CD4-positive, alpha-beta T cell treated with Interleukin-17A for 1 hour (primary cell): ENCODE results near the gene TMED9.
A peak's percentile ranks its signal among the peaks of the same experiment; 100 is the strongest.

Source experiments
- DNase-seq: peaks from one replicate; pipeline ENCODE4 v3.0.0-alpha.2; 2020

TMED9 gene

DNA sequence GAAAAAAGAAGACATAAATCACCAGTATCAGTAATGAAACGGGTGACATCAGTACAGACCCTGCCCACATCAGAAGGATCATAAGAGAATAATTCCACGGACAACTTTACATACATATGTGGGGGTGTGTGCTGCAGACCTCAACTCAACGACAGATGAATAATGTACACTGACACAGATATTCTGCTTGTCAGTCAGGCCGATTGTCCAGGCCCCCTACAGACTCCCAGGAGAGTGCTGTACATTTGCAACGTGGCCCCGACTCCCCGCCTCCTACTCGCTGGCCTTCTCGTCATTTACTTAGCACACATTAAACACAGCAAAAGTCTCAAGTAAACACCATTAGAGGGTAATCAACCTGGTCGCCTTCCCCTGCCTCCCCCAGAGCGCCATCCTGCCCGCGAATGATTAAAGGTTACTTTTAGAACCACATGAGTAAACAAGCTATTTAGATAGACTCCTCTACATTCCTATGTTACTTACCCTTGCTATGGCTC, 3.5 kb upstream of the TMED9 start:
- no peak for DNase-seq

DNA sequence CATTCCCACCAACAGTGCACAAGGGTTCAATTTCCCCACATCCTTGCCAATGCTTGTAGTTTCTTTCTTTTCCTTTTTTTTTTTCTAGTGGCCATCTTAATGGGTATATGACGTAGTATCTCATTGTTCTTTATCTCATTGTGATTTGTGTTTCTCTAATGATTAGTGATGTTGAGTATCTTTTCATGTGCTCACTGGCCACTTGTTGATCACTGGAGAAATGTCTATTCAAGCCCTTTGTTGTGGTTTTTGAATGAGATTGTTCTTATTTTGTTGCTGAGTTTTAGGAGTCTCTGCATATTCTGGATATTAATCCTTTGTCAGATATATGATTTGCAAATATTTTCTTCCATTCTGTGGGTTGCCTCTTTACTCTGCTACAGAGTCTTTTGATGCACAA, 1.6 kb upstream of the TMED9 start:
- no peak for DNase-seq

DNA sequence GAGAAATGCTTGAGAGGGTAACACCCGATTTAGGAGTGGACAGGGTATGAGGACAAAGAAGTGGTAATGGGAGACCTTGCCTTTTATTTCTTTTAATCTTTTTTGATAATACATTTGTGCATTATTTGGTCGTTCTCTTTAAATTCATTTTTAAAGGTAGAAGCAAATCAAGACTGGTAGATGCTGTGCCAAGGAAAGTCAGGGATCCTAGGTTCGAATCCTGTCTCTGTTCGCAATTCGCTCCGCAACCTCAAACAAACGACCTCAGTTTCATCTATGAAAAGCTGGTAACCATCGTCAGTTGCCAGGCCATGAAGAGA, 353 bp upstream of the TMED9 start:
- no peak for DNase-seq

DNA sequence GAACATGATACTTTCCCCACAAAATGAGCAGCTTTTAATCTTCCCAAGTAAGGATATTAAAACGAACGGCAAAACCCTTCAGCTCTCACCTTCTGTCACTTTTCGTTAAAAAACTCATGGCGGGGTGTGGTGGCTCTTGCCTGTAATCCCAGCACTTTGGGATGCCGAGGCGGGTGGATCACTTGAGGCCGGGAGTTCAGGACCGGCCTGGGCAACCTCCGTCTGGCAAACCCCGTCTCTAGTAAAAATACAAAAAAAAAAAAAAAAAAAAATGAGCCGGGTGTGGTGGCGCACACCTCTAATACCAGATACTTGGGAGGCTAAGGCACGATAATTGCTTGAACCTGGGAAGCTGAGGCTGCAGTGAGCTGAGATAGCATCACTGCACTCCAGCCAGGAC, 902 bp downstream of the TMED9 start:
- no peak for DNase-seq

DNA sequence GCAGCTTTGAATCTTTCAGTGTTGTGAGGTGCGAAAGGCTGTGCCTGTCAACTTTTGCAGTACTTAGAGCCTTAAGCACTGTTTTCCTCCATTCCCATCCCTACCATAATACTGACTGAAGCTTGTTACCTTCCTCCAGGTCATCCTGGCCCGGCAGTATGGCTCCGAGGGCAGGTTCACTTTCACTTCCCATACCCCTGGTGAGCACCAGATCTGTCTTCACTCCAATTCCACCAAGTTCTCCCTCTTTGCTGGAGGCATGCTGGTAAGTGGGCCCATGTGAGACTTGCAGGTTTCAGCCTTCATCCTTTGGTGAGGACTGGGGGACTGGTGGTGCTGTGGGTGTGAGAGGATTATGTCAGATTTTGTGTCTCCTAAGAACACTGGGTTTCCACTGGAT, 1.5 kb downstream of the TMED9 start:
- no peak for DNase-seq

DNA sequence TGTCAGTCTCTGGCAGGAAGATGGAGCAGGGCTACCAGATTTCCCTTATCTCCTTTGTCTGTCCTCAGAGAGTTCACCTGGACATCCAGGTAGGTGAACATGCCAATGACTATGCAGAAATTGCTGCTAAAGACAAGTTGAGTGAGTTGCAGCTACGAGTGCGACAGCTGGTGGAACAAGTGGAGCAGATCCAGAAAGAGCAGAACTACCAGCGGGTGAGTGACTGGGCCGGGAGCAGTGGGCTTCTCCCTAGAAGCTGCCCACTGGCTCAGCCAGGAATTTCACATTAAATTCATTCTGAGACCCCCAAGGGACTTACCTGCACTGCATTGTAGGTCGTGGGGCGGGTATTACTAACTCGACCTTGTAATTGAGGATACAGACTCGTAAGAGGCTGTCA, 2.1 kb downstream of the TMED9 start:
- no peak for DNase-seq

DNA sequence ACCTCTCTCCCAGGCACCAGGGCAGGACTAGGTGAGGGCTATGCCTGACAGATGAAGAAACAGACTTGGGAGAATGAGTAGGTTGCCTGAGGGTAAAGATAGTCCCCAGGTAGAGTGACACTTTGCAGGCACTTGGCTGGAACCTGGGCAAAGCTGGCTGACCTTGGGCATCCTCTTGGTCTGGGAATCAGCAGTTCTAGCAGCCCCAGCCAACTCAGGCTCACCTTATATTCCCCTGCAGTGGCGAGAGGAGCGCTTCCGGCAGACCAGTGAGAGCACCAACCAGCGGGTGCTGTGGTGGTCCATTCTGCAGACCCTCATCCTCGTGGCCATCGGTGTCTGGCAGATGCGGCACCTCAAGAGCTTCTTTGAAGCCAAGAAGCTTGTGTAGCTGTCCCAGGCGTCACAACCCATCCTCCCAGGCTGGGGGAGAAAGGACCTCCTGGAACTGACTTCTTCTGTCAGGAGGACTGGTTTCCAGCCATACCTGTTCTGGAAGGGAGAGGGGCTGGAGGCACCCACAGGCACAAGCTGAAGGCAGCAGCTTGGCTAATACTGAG, 3.1 kb downstream of the TMED9 start:
- no peak for DNase-seq

DNA sequence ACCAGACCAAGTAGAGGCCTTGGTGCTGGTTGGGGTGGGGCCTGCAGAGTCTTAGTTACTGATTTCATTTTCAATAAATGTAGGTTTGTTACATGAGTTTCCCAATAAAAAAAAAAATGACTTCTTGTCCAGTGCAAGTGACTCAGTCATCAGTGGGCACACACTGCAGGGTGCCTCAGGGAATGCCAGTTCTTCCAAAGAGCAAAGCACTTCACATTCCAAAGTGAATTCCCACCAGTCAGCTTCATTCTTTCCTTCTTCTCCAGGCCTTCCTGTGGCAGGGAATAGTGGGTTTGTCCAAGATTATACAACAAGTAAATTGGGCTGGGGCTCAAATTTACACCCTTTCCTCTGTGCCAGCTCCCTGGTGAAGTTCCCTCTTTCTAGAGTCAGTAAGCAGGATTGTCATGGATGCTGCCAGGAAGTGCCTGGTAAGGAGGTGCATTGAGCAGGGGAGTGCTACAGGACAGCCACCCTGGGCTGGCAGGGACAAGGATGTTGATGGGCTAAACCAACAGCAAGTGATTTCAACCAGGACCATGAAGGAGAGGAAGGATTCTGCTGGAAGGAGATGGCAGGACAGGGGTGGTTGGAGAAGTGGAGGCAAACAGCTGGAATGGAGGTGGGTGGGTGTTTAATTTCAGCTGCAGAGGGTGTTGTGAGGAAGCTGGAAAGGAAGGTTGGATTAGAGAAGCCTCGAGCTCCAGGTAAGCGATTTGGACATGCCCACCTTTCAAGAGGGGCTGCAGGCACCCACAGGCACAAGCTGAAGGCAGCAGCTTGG, 4.2 kb downstream of the TMED9 start:
- DNase-seq: no peak

DNA sequence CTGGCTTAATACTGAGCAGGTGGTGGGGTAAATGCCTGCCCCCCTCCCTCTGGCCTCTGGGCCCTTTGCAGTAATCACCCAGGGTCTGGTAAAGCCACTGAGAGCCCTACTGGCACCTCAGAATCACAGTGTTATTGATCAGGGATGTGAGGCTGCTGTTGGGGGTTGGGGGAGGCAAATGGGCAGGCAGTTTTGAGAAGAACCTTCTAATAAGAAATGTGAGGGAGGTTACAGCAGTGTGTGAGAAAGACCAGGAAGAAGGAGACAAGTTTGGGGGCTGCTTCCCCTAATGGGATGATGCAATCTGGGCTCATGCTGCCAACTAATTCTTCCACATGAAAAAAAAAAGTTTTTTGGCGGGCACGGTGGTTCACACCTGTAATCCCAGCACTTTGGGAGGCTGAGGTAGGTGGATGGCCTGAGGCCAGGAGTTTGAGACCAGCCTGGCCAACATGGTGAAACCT, 4.8 kb downstream of the TMED9 start:
- no peak for DNase-seq

DNA sequence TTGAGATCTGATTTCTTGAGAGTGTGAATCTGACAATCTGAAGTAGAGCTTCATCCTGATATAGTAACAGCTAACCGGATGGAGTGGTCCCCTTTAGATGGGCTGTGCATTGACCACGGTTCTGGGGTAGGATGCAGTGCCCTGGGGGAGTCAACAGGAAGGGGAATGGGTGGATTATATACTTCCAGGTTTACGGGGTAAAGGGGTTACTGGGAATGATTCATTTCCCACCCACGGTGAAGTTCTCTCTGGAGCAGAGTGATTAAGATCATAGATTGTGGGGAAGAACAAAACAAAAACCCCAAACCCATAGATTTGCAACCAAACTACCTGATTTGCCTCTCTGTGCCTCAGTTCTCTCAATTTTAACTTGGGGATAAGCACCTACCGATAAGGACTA, 6.5 kb downstream of the TMED9 start:
- DNase-seq: no peak

DNA sequence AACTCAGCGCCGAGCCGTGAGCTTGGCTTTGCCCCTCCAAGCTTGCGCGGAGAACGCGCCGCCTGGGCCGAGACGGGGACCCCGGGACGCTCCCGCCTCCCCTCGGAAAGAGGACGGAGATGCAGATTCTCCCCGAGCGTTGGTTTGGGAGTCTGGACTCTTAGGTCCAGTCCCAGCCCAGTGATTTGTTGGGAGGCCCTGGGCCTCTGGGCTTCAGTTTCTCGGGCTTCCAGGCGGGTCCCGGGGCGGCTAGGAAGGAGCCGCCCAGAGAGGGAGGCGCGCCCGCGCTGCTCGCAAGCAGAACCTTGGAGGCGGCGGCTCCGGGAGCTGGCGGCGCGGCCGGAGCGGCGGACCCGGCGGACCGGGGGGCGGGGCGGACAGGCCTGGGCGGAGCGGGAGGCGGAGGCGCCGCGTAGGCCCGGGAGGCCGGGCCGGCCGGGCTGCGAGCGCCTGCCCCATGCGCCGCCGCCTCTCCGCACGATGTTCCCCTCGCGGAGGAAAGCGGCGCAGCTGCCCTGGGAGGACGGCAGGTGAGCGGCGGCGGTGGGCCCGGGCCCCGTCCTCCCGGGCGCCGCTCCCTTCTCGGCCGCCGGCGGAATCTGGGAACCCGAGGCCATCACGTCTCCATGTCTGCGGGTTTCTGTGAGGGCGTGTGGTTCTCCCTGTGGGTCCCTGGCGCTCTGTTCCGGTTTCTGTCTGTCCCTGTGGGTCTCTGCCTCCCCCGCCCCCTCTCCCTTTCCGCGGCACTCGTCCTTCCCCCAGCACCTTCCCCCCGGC, 7.9 kb downstream of the TMED9 start, which contains the start of gene B4GALT7:
Gene B4GALT7 (plus strand): TSS at position 402 of the 777 bp plus-strand sequence. CDS start 79 bp downstream, at position 481.
- peak; percentile 78 for DNase-seq

DNA sequence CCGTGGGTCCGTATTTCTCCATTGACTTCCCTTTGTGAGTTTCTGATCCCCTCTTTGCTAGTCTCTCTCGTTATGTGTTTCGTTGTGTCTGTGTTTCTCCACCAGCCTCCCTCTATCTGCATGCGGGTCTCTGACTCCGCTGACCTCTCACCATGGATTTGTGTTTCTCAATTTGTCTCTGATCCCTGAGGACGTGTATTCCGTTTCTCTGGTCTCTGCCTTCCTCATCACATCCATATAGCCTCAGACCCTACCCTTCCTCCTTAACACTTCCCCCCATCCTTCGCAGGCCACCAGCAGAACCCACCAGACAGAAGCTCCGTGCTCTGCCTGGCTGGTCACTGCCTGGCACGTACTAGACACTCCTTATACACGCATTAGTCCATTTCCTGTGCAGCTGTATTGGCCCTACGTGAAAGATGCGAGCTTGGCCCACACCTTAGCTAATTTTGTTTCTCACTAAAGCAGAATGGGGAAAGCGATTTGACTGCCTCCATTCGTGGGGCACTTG, 8.6 kb downstream of the TMED9 start:
- DNase-seq: peak; percentile 10

DNA sequence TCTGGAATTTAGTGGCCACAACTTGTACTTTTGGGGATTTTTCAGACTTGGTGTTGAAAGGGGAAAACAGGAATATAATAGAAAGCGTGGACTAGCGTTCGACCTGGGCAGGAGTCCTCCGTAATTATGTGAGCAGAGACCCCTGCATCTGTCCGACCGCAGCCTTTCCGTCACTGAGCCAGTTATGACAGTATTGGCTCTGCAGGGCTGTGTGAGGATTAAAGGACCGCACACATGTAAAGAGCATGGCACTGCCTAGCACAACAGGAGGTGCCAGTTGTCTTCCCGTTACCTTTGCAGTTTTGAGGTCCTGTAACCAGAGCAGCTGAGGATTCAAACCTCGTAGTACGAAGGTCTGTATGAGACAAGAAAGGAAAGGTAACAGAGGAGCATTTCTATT, 9.1 kb downstream of the TMED9 start:
- DNase-seq: no peak

DNA sequence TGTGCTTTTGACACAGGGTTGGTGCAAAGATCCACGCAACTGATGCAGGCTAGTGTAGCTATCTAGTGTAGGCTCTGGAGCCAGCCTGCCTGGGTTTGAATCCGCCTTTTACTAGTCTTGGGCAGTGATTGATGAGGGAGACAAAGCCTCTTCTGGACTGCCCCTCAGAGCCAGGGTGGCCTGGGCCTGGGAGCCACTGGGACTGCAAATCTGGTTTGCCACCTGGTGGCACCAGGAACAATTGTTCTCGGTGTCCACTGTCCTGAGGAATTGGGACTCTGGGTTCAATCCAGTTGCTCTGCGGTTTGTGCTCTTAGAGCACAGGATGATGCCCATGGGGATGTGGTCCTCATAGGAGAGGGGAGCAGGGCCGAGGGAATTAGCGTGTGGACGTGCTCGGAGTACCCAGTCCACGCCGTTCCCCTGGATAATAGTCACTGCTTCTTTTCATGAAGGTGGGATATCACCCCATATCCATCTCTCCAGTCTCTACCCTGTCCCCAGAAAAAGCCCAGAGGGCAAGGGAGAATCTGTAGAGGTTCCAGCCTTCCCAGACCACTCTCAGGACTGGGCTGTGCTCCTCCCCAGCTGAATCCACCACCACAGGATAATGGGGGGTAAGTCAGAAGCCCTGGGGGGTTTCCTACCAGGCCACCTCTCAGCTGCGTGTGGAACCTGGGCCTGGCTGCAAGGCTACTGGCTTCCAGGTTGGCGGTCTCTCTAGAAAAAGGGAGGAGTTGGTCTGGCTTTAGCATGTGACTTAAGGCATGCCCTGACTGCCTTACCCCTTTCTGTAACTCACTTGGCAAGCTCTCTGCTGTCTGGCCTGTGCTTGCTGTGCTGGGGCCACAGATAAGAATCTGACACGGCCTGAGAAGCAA, 9.8 kb downstream of the TMED9 start:
- DNase-seq: no peak

DNA sequence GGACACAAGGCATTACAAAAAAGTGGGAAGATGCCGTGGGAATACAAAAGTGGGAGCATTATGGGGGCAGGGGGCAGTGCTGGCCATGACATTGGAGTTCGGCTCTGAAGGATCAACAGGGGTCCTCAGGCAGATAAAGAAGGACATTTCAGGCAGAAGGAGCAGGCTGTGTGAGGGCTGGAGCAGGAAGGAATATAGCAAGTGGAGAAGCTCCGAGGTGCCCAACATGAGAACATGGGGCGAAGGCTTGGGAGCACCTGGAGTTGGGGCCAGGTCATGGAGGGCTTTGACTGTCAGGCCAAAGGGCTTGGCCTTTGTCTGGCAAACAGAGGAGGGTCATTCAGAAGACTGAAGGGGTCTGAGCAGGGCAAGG, 10.4 kb downstream of the TMED9 start:
- no peak for DNase-seq

DNA sequence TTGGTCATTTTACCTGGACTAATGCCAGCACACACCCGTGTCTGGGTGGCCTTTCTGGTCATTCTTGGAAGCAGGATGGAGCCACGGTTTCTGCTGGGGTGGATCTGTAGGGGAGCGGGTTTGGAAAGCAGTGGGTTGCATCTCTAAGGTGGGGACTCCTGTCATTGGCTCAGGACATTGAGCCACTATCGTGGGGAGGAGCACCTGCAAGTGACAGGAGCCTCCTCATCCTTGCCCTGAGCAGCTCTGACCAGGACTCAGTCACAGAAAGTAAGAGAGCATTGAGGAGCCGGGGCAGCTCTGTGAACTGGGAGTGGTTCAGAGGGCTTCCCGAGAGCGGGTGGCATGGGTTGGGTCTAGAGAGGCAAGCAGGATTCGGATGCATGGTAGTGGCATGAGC, 11.6 kb downstream of the TMED9 start:
- DNase-seq: no peak

DNA sequence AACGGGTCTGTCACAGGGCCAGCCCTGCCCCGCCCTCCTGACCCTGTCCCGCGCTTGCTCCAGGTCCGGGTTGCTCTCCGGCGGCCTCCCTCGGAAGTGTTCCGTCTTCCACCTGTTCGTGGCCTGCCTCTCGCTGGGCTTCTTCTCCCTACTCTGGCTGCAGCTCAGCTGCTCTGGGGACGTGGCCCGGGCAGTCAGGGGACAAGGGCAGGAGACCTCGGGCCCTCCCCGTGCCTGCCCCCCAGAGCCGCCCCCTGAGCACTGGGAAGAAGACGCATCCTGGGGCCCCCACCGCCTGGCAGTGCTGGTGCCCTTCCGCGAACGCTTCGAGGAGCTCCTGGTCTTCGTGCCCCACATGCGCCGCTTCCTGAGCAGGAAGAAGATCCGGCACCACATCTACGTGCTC, 12.1 kb downstream of the TMED9 start:
- no peak for DNase-seq

DNA sequence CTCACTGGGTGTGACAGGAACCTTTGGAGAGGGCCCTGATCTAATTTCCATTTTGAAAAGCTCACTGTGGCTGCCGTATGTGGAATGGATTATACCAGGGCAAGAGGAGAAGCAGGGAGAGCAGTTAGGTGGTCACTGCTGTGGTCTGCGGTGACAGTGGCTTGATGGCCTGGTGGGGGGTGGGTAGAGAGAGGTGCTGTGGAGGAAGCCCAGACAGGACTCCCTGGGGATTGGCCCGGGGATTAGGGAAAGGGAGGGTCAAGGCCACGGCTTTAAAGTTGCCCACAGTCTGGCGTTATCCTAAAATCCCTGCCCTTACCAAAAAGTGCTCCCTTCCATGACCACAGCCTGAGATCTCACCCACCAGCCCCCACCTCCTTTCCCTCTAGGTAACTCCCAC, 12.7 kb downstream of the TMED9 start:
- no peak for DNase-seq

DNA sequence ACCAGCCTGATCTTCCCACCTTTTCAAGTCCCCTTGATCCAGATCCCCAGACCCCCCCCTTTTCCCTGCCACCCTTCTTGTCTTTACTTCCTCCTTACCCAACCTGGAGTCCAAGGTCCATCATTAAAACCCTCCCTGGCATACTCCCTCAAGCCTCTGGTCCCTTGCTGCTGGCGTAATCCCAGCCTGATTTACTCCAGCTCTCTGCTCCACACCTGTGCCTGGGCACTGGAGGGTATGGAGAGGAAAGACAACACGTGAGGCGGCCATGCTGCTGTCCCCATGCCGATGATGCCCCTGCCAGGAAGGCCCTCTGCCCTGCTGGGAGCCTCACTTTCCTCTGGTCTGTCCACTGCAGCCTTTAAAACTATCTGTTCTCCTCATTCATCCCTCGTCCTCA, 13.1 kb downstream of the TMED9 start:
- no peak for DNase-seq

DNA sequence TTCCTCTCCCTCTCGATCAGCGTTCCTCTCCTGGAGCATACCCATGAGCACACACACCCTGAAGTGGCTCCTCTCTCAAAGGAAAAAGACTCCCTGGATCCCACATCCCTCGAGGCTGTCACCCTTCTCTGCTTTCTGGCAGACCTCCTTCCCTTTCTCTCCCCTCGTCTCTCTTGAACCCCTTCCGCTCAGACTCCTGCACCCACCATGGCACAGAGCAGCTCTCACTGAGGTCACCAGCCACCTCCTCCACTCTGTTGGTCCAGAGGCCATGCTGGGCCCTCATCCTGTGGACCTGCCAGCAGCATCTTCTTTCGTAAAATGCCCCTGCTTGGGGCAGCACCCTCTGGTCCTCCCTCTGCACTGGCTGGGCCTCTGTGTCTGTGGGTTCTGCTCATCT, 13.7 kb downstream of the TMED9 start:
- DNase-seq: no peak

DNA sequence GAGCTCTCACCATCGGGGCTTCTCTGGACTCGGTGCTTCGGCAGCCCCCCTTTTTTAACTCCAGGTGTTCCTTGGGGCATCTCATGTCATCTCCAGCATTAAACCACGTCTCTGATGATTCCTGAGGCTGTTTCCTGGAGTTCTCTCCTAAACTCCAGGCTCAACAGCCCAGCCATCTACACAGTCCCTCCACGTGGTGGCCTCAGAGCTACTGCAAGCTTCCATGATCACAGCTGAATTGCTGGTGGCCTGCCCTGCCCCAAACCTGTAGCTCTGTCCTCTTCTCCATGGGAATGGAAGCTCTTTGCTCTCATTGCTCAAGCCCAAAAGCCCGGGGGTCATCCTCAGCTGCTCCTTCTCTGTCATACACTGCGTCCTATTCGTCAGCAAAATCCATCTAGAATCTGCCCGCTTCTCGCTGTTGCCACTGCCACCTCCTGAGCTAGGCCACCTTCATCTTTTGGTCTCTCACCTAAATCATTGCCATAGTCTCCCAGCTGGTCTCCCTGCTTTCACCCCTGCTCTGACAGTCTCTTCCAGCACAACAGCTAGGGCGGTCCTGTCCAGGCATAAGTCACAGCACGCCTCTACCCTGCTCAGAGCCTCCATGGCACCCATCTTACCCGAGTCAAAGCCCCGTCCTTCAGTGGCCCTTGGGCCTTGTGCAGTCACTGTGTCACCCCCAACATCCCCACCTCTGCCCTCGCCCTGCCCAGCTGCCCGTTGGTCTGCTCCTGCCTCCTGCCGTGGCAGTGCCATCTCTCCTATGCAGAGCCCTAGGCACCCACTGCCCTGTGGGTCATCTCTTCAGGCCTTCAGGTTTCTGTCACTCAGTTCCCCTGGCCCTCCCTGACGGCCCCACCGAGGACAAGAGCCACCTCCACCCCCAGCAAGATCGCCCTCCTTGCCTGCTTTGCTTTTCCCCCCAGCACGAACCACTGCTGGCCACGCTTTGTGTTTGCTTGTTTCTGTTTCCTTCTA, 14.4 kb downstream of the TMED9 start:
- DNase-seq: no peak

DNA sequence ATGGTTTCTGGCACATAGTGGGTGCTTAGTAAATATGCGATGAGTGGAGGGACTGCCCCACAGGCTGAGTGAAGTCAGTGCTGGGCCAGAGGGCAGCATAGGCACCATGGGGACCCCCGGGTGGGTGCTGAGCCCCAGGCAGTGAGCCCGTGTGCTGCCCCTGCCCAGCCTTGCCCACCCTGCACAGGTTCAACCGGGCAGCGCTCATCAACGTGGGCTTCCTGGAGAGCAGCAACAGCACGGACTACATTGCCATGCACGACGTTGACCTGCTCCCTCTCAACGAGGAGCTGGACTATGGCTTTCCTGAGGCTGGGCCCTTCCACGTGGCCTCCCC, 15.1 kb downstream of the TMED9 start:
- DNase-seq: no peak
